H54 (cell line): ENCODE results near the gene MTO1.
"Not testable (repeated sequence)": the region's sequence is repeated elsewhere in the genome, so short reads cannot be mapped to it uniquely, and the experiment has no call there.

ENCODE experiments used
- DNase-seq: peaks from one replicate; pipeline ENCODE4 v3.0.0; 2011; ENCODE audit warnings: low spot score, mixed read lengths; ENCODE audit not compliant: insufficient read length
- FAIRE-seq: peaks from 3 replicates; lab custom pipeline; 2011; peaks lifted over from hg19 to GRCh38; lab: Jason Lieb, UNC
- POLR2A ChIP-seq: IDR thresholded peaks from 2 replicates; pipeline ENCODE4 v1.6.1; 2011; ENCODE audit warnings: low read depth, mild to moderate bottlenecking, low read length

MTO1 gene

GRCh38 chr6:73476723-73477122, 15.2 kb downstream of the MTO1 start:
- DNase-seq (no peak), FAIRE-seq (no peak)
- no peak for TF ChIP-seq POLR2A

- FAIRE-seq, result no peak
- no peak for TF ChIP-seq POLR2A
- no peak for DNase-seq
Measured at GRCh38 chr6:73477407-73477806, 15.9 kb downstream of the MTO1 start.

- DNase-seq, result no peak
- TF ChIP-seq POLR2A, result no peak
- FAIRE-seq, result no peak
Measured at GRCh38 chr6:73481969-73482368, 20.4 kb downstream of the MTO1 start.

- TF ChIP-seq POLR2A, result no peak
- DNase-seq, result no peak
- no peak for FAIRE-seq
Measured at GRCh38 chr6:73484438-73484837, 22.9 kb downstream of the MTO1 start.

- TF ChIP-seq POLR2A, result no peak
- DNase-seq, result no peak
- no peak for FAIRE-seq
Measured at GRCh38 chr6:73487473-73487872, 25.9 kb downstream of the MTO1 start.

GRCh38 chr6:73491377-73491776, 29.8 kb downstream of the MTO1 start:
- no peak for FAIRE-seq
- no peak for DNase-seq
- no peak for TF ChIP-seq POLR2A

GRCh38 chr6:73497915-73498314, 36.4 kb downstream of the MTO1 start:
- no peak for TF ChIP-seq POLR2A
- DNase-seq (no peak), FAIRE-seq (no peak)

GRCh38 chr6:73503027-73503772, 41.7 kb downstream of the MTO1 start:
- no peak for TF ChIP-seq POLR2A
- no peak for FAIRE-seq
- DNase-seq, result no peak

GRCh38 chr6:73504160-73504559, 42.6 kb downstream of the MTO1 start:
- FAIRE-seq (no peak), DNase-seq (no peak)
- no peak for TF ChIP-seq POLR2A

- DNase-seq, result no peak
- no peak for TF ChIP-seq POLR2A
- FAIRE-seq, result no peak
Measured at GRCh38 chr6:73505142-73505541, 43.6 kb downstream of the MTO1 start.

- not testable (repeated sequence) for DNase-seq, FAIRE-seq
Measured at GRCh38 chr6:73505705-73506104, 44.2 kb downstream of the MTO1 start.

- no peak for FAIRE-seq
- no peak for TF ChIP-seq POLR2A
- no peak for DNase-seq
Measured at GRCh38 chr6:73506246-73506645, 44.7 kb downstream of the MTO1 start.

GRCh38 chr6:73508776-73509175, 47.2 kb downstream of the MTO1 start:
- no peak for DNase-seq
- FAIRE-seq, result no peak
- TF ChIP-seq POLR2A, result no peak

- TF ChIP-seq POLR2A, result no peak
- no peak for FAIRE-seq
- no peak for DNase-seq
Measured at GRCh38 chr6:73509851-73510250, 48.3 kb downstream of the MTO1 start.

GRCh38 chr6:73511796-73512195, 50.3 kb downstream of the MTO1 start:
- no peak for TF ChIP-seq POLR2A
- DNase-seq (no peak), FAIRE-seq (no peak)
